ENCODE data around the gene GREB1L. TPM values are rescaled to one million over a fixed set of nuclear protein-coding genes. Genes with fewer than 3 reads are reported as not detected.

GREB1L gene
- total RNA-seq, 4 donors from 2014 or later = 13.2 to 16.0 (median 14.5) TPM

- H3K27me3 ChIP-seq = peaks cover 0 to 37% (median 3%) of the 10 kb centered on the region in 4 donors
- no peaks in the 10 kb centered on the region for H3K36me3 ChIP-seq
- no peaks in the 10 kb centered on the region for H3K9me3 ChIP-seq
- peaks cover 0 to 29% (median 29%) of the 10 kb centered on the region in 4 donors for H3K4me1 ChIP-seq
- TF ChIP-seq CTCF (IDR thresholded peaks at IDR 0.05) (no peak), EP300 (IDR thresholded peaks at IDR 0.05) (no peak), POLR2A (IDR thresholded peaks at IDR 0.05; ENCODE audit: low read depth) (no peak), POLR2AphosphoS5 (IDR thresholded peaks at IDR 0.05) (no peak)
- peak overlapping the region; percentile 66 to 83 (median 76) for H3K4me3 ChIP-seq
- no peak for DNase-seq (ENCODE audit: extremely low spot score)
- intact Hi-C loops (cut with DNase I) = loop anchor here (5.0 kb wide), 1 partner anchor 206 kb away; no protein-coding TSS in a partner anchor
- 2% methylated on average over 22 of the region's 54 CpGs for WGBS
- H3K27ac ChIP-seq (replicated peaks in 1 of 4) = peak overlapping the region; percentile 73 to 81 (median 76)
Measured at GRCh38 chr18:21241301-21242048, 557 bp upstream of the GREB1L start.

- Histone ChIP-seq H3K27ac (replicated peaks in 1 of 4) (peak overlapping the region; percentile 73 to 81 (median 76)), H3K4me1 (peaks cover 0 to 29% (median 29%) of the 10 kb centered on the region in 4 donors), H3K9me3 (no peaks in the 10 kb centered on the region), H3K4me3 (peak overlapping the region; percentile 66 to 83 (median 76)), H3K27me3 (peaks cover 0 to 37% (median 3%) of the 10 kb centered on the region in 4 donors), H3K36me3 (no peaks in the 10 kb centered on the region)
- 2% methylated on average over 30 of the region's 48 CpGs for WGBS
- intact Hi-C loops (cut with DNase I) = loop anchor here (5.0 kb wide), 1 partner anchor 204 kb away; no protein-coding TSS in a partner anchor
- TF ChIP-seq POLR2A (IDR thresholded peaks at IDR 0.05; ENCODE audit: low read depth) = no peak
- TF ChIP-seq POLR2AphosphoS5 (IDR thresholded peaks at IDR 0.05) = no peak
- TF ChIP-seq EP300 (IDR thresholded peaks at IDR 0.05) = no peak
- no peak for TF ChIP-seq CTCF (IDR thresholded peaks at IDR 0.05)
- DNase-seq (ENCODE audit: extremely low spot score) = no peak
Measured at GRCh38 chr18:21242780-21243401, 859 bp downstream of the GREB1L start.

- H3K9me3 ChIP-seq = no peaks in the 10 kb centered on the region
- WGBS = 80% methylated on average over 3 of the region's 3 CpGs
- H3K4me1 ChIP-seq = no peaks in the 10 kb centered on the region
- no peak for DNase-seq (ENCODE audit: extremely low spot score)
- no peak overlapping the region for H3K4me3 ChIP-seq
- H3K27me3 ChIP-seq = no peaks in the 10 kb centered on the region
- no peak overlapping the region for H3K27ac ChIP-seq (replicated peaks in 1 of 4)
- TF ChIP-seq EP300 (IDR thresholded peaks at IDR 0.05) = no peak
- intact Hi-C loops (cut with DNase I) = no loop called here
- H3K36me3 ChIP-seq = no peaks in the 10 kb centered on the region
Measured at GRCh38 chr18:21254576-21254975, 12.5 kb downstream of the GREB1L start.

- DNase-seq (ENCODE audit: extremely low spot score) = no peak
- intact Hi-C loops (cut with DNase I) = no loop called here
- Histone ChIP-seq H3K4me1 (no peaks in the 10 kb centered on the region), H3K36me3 (no peaks in the 10 kb centered on the region), H3K9me3 (no peaks in the 10 kb centered on the region), H3K27me3 (no peaks in the 10 kb centered on the region), H3K27ac (replicated peaks in 1 of 4) (no peak overlapping the region), H3K4me3 (no peak overlapping the region)
- WGBS = 83% methylated on average over 3 of the region's 3 CpGs
- no peak for TF ChIP-seq EP300 (IDR thresholded peaks at IDR 0.05)
Measured at GRCh38 chr18:21255211-21255610, 13.2 kb downstream of the GREB1L start.

GRCh38 chr18:21257386-21257785, 15.4 kb downstream of the GREB1L start:
- intact Hi-C loops (cut with DNase I) = no loop called here
- no peaks in the 10 kb centered on the region for H3K27me3 ChIP-seq
- H3K27ac ChIP-seq (replicated peaks in 1 of 4) = no peak overlapping the region
- no peak for TF ChIP-seq POLR2AphosphoS5 (IDR thresholded peaks at IDR 0.05)
- no peak for TF ChIP-seq EP300 (IDR thresholded peaks at IDR 0.05)
- no peak for TF ChIP-seq CTCF (IDR thresholded peaks at IDR 0.05)
- TF ChIP-seq POLR2A (IDR thresholded peaks at IDR 0.05; ENCODE audit: low read depth) = no peak
- H3K4me3 ChIP-seq = no peak overlapping the region
- H3K4me1 ChIP-seq = no peaks in the 10 kb centered on the region
- H3K9me3 ChIP-seq = no peaks in the 10 kb centered on the region
- H3K36me3 ChIP-seq = no peaks in the 10 kb centered on the region
- no peak for DNase-seq (ENCODE audit: extremely low spot score)

All from esophagus muscularis mucosa (tissue), 4 donors.